ENCODE measurements around the gene ENPEP.

GRCh38 chr4:110512901-110513300 lies 36.9 kb downstream of the ENPEP start:
- TF ChIP-seq, protein P1, sequence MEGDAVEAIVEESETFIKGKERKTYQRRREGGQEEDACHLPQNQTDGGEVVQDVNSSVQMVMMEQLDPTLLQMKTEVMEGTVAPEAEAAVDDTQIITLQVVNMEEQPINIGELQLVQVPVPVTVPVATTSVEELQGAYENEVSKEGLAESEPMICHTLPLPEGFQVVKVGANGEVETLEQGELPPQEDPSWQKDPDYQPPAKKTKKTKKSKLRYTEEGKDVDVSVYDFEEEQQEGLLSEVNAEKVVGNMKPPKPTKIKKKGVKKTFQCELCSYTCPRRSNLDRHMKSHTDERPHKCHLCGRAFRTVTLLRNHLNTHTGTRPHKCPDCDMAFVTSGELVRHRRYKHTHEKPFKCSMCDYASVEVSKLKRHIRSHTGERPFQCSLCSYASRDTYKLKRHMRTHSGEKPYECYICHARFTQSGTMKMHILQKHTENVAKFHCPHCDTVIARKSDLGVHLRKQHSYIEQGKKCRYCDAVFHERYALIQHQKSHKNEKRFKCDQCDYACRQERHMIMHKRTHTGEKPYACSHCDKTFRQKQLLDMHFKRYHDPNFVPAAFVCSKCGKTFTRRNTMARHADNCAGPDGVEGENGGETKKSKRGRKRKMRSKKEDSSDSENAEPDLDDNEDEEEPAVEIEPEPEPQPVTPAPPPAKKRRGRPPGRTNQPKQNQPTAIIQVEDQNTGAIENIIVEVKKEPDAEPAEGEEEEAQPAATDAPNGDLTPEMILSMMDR (IDR thresholded peaks at IDR 0.05; ENCODE audit: poor library complexity) = no peak
- TF ChIP-seq EZH2phosphoT487 (IDR thresholded peaks at IDR 0.05; ENCODE audit: low read depth, severe bottlenecking, unreplicated experiment) = no peak

Data from hepatocyte (in vitro differentiated cells).